Esophagus muscularis mucosa (tissue), 4 donors: ENCODE results near the gene PAEP.

ENCODE experiments used
- CTCF ChIP-seq, 3 experiments: fragments of 200-600 bp in 2 of 3; fragments of 450-650 bp in 1 of 3; sonication (generic) in 2 of 3; IDR thresholded peaks; one replicate each; pipeline ENCODE4 v1.5.1; 2017 to 2019; ENCODE audit warnings: antibody characterized with exemption in 3 of 3, mild to moderate bottlenecking in 2 of 3, moderate library complexity in 1 of 3
- EP300 ChIP-seq: sonication (generic); formaldehyde crosslinking; IDR thresholded peaks from one replicate; pipeline ENCODE4 v1.6.1; 2017; ENCODE audit warnings: antibody characterized with exemption
- POLR2A ChIP-seq: fragments of 450-650 bp; IDR thresholded peaks from one replicate; pipeline ENCODE4 v1.6.1; 2017; ENCODE audit warnings: antibody characterized with exemption, moderate library complexity, mild to moderate bottlenecking, low read depth
- POLR2AphosphoS5 ChIP-seq, 2 donors: sonication (generic); formaldehyde crosslinking; IDR thresholded peaks; one replicate each; pipeline ENCODE4 v1.6.1; 2017; ENCODE audit warnings: antibody characterized with exemption in 2 of 2

DNA sequence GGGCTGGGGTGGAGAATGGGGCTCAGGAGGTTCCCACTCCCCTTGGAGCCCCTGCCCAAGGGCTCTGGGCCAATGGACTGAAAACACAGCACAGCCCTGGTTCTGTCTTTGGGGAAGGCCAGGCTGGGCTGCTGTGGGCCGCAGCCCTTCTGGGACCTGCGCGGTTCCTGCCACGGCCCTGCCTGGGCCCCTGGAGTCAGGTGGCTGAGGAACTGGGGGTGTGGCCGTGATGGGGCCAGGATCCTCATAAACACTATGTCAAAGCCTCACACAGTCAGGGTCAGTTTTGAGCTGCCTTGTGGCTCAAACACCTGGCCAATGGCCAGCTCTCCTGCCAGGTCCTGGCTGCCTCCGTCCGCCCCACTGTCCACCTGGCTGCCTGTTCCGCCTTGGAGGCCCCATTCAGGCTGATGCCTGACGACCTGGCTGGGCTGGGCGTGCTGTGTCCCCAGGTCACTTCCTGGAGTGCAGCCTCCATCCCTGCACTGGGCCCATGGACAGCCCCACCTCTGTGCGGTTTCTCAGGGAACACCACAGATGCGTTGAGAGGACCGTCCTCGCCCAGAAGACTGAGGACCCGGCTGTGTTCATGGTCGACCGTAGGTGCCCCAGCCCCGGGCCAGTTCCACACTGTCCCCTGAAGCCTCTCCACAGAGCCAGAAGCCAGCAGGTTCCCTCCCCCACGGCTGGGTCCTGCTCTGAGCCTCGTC is 27.5 kb downstream of the PAEP start:
- no peak for TF ChIP-seq CTCF (IDR thresholded peaks at IDR 0.05)
- TF ChIP-seq POLR2A = no peak
- no peak for TF ChIP-seq EP300
- no peak for TF ChIP-seq POLR2AphosphoS5 (IDR thresholded peaks at IDR 0.05)
